Measurements from ENCODE around the gene HPGDS. TPM values are rescaled to one million over a fixed set of nuclear protein-coding genes. Genes with fewer than 3 reads are reported as not detected.

The HPGDS gene
- total and polyA plus RNA-seq, 10 of the 15 experiments (the other 5 are each of a cell fraction or from before 2014, with no cell fraction given), result not detected

GRCh38 chr4:94356444-94356843, 13.8 kb upstream of the HPGDS start:
- no peak for DNase-seq (ENCODE audit: low read depth, low spot score)
- Histone ChIP-seq H3K27me3 (replicated peaks in 1 of 2; ENCODE audit: control insufficient read depth in 2 of 2, insufficient read depth in 2 of 2, low read length in 1 of 2) (peaks cover 2 to 5% of the 10 kb centered on the region in 2 experiments; a peak in 2 of 4 replicates), H4K20me1 (ENCODE audit: control insufficient read depth, insufficient read depth) (no peaks in the 10 kb centered on the region), H3K79me2 (ENCODE audit: control insufficient read depth, insufficient read depth, low read length) (no peaks in the 10 kb centered on the region), H3K4me2 (ENCODE audit: control insufficient read depth, insufficient read depth) (no peak overlapping the region), H3K9me3 (replicated peaks; ENCODE audit: control insufficient read depth, insufficient read depth, low read length) (no peaks in the 10 kb centered on the region), H3K9ac (ENCODE audit: control insufficient read depth, insufficient read depth, low read length) (no peak overlapping the region), H3K4me1 (ENCODE audit: control insufficient read depth, insufficient read depth, low read length) (no peaks in the 10 kb centered on the region), H2AFZ (ENCODE audit: control insufficient read depth, low read depth, low read length) (no peak overlapping the region), H3K36me3 (ENCODE audit: control insufficient read depth in 2 of 2, insufficient read depth in 2 of 2, low read length in 1 of 2) (no peaks in the 10 kb centered on the region), H3K27ac (ENCODE audit: control insufficient read depth, insufficient read depth) (no peak overlapping the region), H3K4me3 (no peak overlapping the region)
- no TSS peak for BruUV-seq (replicated peaks)
- FAIRE-seq, result no peak
- intact Hi-C loops (cut with micrococcal nuclease; ENCODE audit: unreplicated experiment) (no loop called here), in situ Hi-C loops (cut with MboI) (no loop called here)
- SMC1A ChIA-PET (ENCODE audit: uncharacterized antibody, unreplicated experiment), result no interaction called here
- CTCF ChIA-PET, result interaction anchor here (1.0 kb wide), 1 partner anchor 20 kb away, joined by 3 read pairs; no protein-coding TSS in a partner anchor
- POLR2A ChIA-PET, result no interaction called here
- RAD21 ChIA-PET (ENCODE audit: unreplicated experiment), result no interaction called here
- no peak for ATAC-seq
- TF ChIP-seq SMAD1 (IDR thresholded peaks at IDR 0.05; ENCODE audit: low read depth, partially characterized antibody), result no peak
- no peak for TF ChIP-seq ZNF622 (IDR thresholded peaks at IDR 0.05)
- TF ChIP-seq BHLHE40 (IDR thresholded peaks at IDR 0.05; ENCODE audit: borderline replicate concordance in 1 of 2, low read depth in 2 of 2, low read length in 1 of 2), result no peak
- TF ChIP-seq IRF4 (IDR thresholded peaks at IDR 0.05; ENCODE audit: low read depth, low read length), result no peak
- TF ChIP-seq USF2 (IDR thresholded peaks at IDR 0.05; ENCODE audit: borderline replicate concordance, low read depth, low read length), result no peak
- no peak for TF ChIP-seq ZNF274 (IDR thresholded peaks at IDR 0.05; ENCODE audit: insufficient read depth, insufficient read length)
- TF ChIP-seq ZNF24 (IDR thresholded peaks at IDR 0.05), result no peak
- TF ChIP-seq POLR2AphosphoS2 (IDR thresholded peaks at IDR 0.05; ENCODE audit: low read depth, low read length), result no peak
- TF ChIP-seq SREBF2 (IDR thresholded peaks at IDR 0.05; ENCODE audit: low read length), result no peak
- no peak for TF ChIP-seq NR2C2 (IDR thresholded peaks at IDR 0.05; ENCODE audit: borderline replicate concordance, control insufficient read depth, insufficient read length, low read depth)
- no peak for TF ChIP-seq TBL1XR1 (IDR thresholded peaks at IDR 0.05; ENCODE audit: low read depth, low read length)
- no peak for TF ChIP-seq POLR2AphosphoS5 (IDR thresholded peaks at IDR 0.05; ENCODE audit: low read length)
- TF ChIP-seq MEF2B (IDR thresholded peaks at IDR 0.05; ENCODE audit: partially characterized antibody, poor library complexity, severe bottlenecking), result no peak
- no peak for TF ChIP-seq CREB1 (IDR thresholded peaks at IDR 0.05; ENCODE audit: low read depth)
- no peak for TF ChIP-seq FOS (IDR thresholded peaks at IDR 0.05; ENCODE audit: borderline replicate concordance, extremely low read depth, insufficient read length)
- TF ChIP-seq KAT2A (conservative IDR thresholded peaks at IDR 0.05; ENCODE audit: control insufficient read depth, low read depth, low read length), result no peak
- WGBS (ENCODE audit: insufficient coverage, insufficient replicate concordance, low lambda C conversion rate, missing lambda C conversion rate), result 50% methylated on average over 2 of the region's 2 CpGs
